Choroid plexus epithelial cell (primary cell): Measurements from ENCODE around the gene CEP72.

ENCODE experiments used
- DNase-seq: peaks from one replicate; pipeline ENCODE4 v3.0.0-alpha.2; 2010; ENCODE audit warnings: low read depth
- H3K4me3 ChIP-seq: 2 replicates; pipeline ENCODE4 v1.5.1; 2011; ENCODE audit warnings: low read depth, mild to moderate bottlenecking, control low read depth, low read length, moderate library complexity
- TF ChIP-seq, protein P1 (sequence below): conservative IDR thresholded peaks from 2 replicates; pipeline ENCODE4 v1.5.1; 2011; ENCODE audit warnings: low read depth, mild to moderate bottlenecking, control low read depth, inconsistent platforms, low read length, moderate library complexity

The CEP72 gene

DNA sequence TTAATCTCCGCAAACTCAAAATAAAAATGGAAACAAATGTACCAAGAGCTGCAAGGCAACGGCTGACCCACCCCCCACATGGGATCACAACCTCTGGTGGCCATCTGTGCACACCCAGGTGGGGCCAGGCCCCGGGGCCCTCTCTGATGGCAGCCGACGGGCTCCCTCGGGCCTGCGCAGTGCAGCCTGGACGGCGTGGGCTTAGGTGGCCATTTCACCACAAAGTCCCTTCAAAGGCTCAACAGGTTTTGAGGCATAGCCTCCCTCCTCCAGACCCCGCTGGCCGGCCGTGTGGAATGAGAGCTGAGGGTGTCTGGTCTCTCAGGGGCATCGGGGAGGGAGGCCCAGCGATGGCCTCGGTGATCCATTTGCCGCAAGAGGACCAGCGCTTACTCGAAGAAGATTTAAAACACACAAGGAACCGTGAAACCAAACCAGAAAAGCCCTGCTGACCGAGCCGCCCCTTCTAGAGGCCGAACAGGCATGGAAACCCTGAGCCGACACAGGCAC, 42.7 kb upstream of the CEP72 start:
- TF ChIP-seq, protein P1, sequence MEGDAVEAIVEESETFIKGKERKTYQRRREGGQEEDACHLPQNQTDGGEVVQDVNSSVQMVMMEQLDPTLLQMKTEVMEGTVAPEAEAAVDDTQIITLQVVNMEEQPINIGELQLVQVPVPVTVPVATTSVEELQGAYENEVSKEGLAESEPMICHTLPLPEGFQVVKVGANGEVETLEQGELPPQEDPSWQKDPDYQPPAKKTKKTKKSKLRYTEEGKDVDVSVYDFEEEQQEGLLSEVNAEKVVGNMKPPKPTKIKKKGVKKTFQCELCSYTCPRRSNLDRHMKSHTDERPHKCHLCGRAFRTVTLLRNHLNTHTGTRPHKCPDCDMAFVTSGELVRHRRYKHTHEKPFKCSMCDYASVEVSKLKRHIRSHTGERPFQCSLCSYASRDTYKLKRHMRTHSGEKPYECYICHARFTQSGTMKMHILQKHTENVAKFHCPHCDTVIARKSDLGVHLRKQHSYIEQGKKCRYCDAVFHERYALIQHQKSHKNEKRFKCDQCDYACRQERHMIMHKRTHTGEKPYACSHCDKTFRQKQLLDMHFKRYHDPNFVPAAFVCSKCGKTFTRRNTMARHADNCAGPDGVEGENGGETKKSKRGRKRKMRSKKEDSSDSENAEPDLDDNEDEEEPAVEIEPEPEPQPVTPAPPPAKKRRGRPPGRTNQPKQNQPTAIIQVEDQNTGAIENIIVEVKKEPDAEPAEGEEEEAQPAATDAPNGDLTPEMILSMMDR: no peak
- H3K4me3 ChIP-seq: no peak overlapping the region
- no peak for DNase-seq

DNA sequence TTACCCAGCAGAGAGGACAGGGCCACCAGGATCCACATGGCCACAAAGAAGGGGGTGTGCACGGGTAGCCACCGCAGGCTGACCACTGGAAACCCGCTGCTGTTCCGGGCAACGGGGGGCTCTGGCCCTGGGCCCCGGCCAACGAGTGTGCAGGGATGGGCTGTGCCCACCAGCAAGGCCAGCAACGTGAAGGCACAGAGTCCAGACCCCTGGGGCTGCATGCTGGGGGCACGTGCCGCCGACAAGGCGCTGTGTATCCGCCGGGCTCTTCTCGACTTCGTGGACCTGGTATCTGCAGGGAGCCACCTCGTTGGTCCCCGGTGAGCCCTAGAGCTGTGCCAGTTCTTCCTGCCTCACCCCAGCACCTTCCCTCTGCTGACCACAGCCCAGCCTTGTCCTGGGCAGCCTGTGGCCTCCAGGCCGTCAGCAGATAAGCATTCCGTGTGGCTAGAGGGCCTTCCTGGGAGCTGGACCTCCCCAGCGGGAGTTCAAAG, 42.2 kb upstream of the CEP72 start:
- TF ChIP-seq, protein P1: no peak
- no peak for DNase-seq
- no peak overlapping the region for H3K4me3 ChIP-seq

DNA sequence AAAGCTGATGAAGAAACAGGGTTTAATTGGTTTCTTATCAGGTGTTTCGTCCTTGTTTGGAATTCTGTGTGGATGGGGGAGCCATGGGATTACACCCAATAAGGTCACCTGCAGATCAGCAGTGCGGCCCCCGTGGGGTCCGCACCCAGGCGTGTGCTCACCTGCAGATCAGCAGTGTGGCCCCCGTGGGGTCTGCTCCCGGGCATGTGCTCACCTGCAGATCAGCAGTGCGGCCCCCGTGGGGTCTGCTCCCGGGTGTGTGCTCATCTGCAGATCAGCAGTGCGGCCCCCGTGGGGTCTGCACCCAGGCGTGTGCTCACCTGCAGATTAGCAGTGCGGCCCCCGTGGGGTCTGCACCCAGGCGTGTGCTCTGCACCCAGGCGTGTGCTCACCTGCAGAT, 41.7 kb upstream of the CEP72 start:
- TF ChIP-seq, protein P1: no peak
- H3K4me3 ChIP-seq: no peak overlapping the region
- DNase-seq: no peak

DNA sequence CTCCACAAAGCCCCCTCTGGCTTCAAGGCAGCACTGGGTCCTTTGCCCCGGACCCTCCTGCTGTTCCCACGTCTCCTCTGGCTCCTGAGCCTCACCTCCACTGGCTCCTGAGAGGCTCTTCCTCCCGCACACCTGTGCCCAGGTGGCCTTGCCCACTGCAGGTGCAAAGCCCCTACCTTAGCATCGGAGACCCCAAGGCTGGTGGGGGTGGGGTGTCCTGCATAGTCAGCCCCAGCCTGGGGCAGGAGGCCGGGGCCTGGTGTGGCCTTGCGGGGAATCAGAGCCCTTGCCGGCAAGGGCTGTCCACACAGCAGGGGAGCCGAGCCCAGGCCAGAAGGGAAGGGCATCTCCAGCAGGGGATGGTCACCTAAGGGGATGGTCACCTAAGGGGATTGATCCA, 41.3 kb upstream of the CEP72 start:
- TF ChIP-seq, protein P1: no peak
- DNase-seq: no peak
- H3K4me3 ChIP-seq: no peak overlapping the region

DNA sequence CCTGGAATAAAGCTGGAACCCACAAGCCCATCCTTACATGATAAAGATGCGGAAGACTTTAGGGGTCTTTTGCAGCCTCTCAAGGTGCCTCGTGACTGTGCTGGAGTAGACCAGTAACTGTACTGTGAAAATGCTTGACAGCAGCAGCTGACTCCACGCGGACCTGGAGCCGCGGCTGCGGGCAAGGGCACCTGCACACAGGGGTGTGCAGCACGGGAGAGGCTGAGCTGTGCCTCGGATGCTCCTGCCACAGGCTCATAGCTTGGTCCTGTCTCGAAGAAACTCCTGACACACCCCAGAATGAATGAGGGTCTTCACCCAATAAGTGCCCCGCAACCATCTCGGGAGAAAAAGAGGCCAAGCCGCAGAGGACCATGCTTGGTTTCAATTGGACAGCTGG, 40.3 kb upstream of the CEP72 start:
- no peak for DNase-seq
- H3K4me3 ChIP-seq: no peak overlapping the region
- TF ChIP-seq, protein P1: no peak

DNA sequence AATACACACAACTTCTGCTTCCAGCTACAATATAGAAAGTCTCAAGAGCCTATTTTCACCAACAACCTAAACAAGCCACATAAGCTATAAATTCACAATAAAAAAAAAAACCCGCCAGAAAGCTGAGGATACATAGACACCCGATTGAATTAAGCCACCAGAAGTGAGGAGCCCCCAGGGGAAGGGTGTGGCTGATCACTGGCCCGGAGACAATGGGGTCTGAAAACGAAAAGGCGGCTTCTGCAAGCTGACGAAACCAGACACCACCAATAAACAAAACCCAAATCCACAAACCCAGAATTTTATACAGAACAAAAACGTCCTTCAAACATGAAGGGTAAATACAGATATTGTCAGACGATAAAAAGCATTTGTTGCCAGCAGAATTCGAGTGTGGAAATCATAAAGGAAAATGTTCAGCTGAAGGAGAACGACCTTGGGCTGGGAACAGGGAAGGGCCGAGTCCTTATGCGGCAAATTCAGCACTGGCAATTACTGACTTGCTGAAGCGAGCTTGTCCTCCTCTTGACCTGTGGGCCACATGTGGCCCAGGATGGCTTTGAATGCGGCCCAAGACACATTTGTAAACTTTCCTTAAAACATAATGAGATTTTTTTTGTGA, 39.6 kb upstream of the CEP72 start:
- no peak overlapping the region for H3K4me3 ChIP-seq
- no peak for DNase-seq
- TF ChIP-seq, protein P1: no peak

DNA sequence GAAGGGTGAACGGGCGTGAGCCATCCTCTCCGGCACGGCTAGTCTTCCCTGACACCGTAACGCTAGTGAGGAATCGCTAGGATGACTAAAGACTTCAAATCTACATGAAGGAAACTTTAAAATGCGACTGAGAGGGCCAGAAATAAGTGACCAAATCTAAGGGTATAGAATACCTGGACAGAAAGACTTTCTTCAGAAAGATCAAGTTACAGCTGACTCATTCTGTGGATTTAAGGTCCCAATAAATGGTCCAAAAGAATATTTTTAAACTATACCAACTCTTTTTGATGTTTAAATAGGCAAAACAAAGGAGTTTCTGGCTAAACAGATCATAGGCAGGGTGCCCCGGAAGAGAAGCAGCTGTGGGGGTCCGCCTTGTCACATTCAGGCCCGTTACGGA, 38.9 kb upstream of the CEP72 start:
- H3K4me3 ChIP-seq: no peak overlapping the region
- TF ChIP-seq, protein P1: no peak
- no peak for DNase-seq
